ENCODE measurements around the gene ZNF526.

ZNF526 gene

GRCh38 chr19:42242512-42243409, 22.6 kb downstream of the ZNF526 start, which contains the start of gene GSK3A:
Gene GSK3A, minus strand, starts transcription at chr19:42242602. Its CDS starts 137 bp downstream, at chr19:42242465.
- H3K27ac ChIP-seq (replicated peaks), result peak within 1 kb of the TSS; percentile 78
- TF ChIP-seq CTCF (IDR thresholded peaks at IDR 0.05; ENCODE audit: insufficient read depth, low read length) (no peak), REST (IDR thresholded peaks at IDR 0.05; ENCODE audit: insufficient replicate concordance, low read depth) (no peak), GABPA (IDR thresholded peaks at IDR 0.05; ENCODE audit: low read depth) (peak; percentile 44), POLR2AphosphoS5 (IDR thresholded peaks at IDR 0.05; ENCODE audit: low read depth) (peak; percentile 85), SPI1 (IDR thresholded peaks at IDR 0.05; ENCODE audit: borderline replicate concordance, low read depth) (peak; percentile 61; the same call in 1 of the 2 replicates)
- peak within 1 kb of the TSS; percentile 74 for H3K4me3 ChIP-seq (replicated peaks; ENCODE audit: insufficient read depth, low read length)
- peak; percentile 99 for DNase-seq (ENCODE audit: low read depth in 1 of 2, low spot score in 1 of 2)
- H3K27me3 ChIP-seq (ENCODE audit: insufficient read depth, poor library complexity, severe bottlenecking), result no peaks in the 10 kb centered on the region

- no peaks in the 10 kb centered on the region for H3K27me3 ChIP-seq (ENCODE audit: insufficient read depth, poor library complexity, severe bottlenecking)
- TF ChIP-seq GABPA (IDR thresholded peaks at IDR 0.05; ENCODE audit: low read depth) (peak; percentile 84), CTCF (IDR thresholded peaks at IDR 0.05; ENCODE audit: insufficient read depth, low read length) (peak; percentile 37), POLR2AphosphoS5 (IDR thresholded peaks at IDR 0.05; ENCODE audit: low read depth) (0 out of 2 replicates have a peak, but pooled peaks have one; percentile 6), REST (IDR thresholded peaks at IDR 0.05; ENCODE audit: insufficient replicate concordance, low read depth) (no peak), SPI1 (IDR thresholded peaks at IDR 0.05; ENCODE audit: borderline replicate concordance, low read depth) (peak; percentile 80)
- peak overlapping the region; percentile 47 for H3K4me3 ChIP-seq (replicated peaks; ENCODE audit: insufficient read depth, low read length)
- H3K27ac ChIP-seq (replicated peaks), result peak overlapping the region; percentile 78
- peak; percentile 89 to 96 for DNase-seq (ENCODE audit: low read depth in 1 of 2, low spot score in 1 of 2)
These were observed 24.5 kb downstream of the ZNF526 start for GRCh38 chr19:42244347-42245220.

- Histone ChIP-seq H3K4me3 (replicated peaks; ENCODE audit: insufficient read depth, low read length) (no peak overlapping the region), H3K27me3 (ENCODE audit: insufficient read depth, poor library complexity, severe bottlenecking) (no peaks in the 10 kb centered on the region), H3K27ac (replicated peaks) (no peak overlapping the region)
- no peak for TF ChIP-seq SPI1 (IDR thresholded peaks at IDR 0.05; ENCODE audit: borderline replicate concordance, low read depth)
- TF ChIP-seq GABPA (IDR thresholded peaks at IDR 0.05; ENCODE audit: low read depth), result no peak
- no peak for TF ChIP-seq CTCF (IDR thresholded peaks at IDR 0.05; ENCODE audit: insufficient read depth, low read length)
- no peak for TF ChIP-seq REST (IDR thresholded peaks at IDR 0.05; ENCODE audit: insufficient replicate concordance, low read depth)
- no peak for TF ChIP-seq POLR2AphosphoS5 (IDR thresholded peaks at IDR 0.05; ENCODE audit: low read depth)
- no peak for DNase-seq (ENCODE audit: low read depth in 1 of 2, low spot score in 1 of 2)
These were observed 25.1 kb downstream of the ZNF526 start for GRCh38 chr19:42245231-42245630.
